ENCODE results near the gene CACNA2D1.

DNA sequence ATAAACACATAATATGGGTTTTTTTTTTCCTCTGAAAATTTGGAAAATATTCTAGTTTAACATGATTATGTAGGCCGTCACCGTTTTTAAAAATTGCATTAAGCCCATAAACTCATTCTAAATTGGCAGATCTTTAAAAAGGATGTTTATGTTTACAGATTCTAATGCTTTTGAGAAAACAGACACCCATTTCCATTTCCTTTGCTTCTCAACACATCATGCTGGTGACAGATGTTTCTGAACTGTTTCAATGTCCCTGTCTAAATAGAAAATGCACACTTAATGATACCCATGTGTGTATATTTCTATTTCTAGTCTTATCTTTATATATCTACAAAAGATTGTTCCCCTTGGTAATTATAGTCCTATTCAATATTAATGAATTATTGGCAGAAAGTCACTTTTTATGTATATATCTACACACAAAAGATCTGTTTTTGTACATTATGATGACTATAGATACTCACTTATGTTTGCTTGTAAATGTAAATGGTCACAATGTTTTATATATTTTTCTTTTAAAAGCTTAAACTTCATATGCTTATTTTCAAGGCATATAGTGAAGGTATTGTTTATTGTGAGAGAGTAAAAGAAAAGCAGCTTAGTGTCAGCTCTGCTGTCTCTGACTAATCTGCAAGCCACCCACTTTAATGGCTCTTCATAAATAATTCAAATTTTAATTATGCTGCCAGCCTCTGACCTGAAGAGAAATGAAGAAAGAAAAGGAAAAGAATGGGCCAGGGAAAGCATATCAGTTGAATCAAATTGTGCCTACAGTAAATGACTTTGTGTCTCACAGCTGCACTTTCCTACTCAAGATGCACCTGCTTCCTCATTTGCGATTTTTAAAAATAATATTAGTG, 179.4 kb downstream of the CACNA2D1 start:
- TF ChIP-seq, protein P1, sequence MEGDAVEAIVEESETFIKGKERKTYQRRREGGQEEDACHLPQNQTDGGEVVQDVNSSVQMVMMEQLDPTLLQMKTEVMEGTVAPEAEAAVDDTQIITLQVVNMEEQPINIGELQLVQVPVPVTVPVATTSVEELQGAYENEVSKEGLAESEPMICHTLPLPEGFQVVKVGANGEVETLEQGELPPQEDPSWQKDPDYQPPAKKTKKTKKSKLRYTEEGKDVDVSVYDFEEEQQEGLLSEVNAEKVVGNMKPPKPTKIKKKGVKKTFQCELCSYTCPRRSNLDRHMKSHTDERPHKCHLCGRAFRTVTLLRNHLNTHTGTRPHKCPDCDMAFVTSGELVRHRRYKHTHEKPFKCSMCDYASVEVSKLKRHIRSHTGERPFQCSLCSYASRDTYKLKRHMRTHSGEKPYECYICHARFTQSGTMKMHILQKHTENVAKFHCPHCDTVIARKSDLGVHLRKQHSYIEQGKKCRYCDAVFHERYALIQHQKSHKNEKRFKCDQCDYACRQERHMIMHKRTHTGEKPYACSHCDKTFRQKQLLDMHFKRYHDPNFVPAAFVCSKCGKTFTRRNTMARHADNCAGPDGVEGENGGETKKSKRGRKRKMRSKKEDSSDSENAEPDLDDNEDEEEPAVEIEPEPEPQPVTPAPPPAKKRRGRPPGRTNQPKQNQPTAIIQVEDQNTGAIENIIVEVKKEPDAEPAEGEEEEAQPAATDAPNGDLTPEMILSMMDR (IDR thresholded peaks at IDR 0.05), result no peak
- TF ChIP-seq POLR2A (IDR thresholded peaks at IDR 0.05), result no peak
- no peak for TF ChIP-seq POLR2AphosphoS5 (IDR thresholded peaks at IDR 0.05)
